K562 (cell line): ENCODE measurements around the gene SNAPC2. TPM values are rescaled to one million over a fixed set of nuclear protein-coding genes. Genes with fewer than 3 reads are reported as not detected.

Experiments used
- BMI1 ChIP-seq: fragments of 150-350 bp; IDR thresholded peaks from 2 replicates; pipeline ENCODE4 v1.6.1; 2014; ENCODE audit warnings: low read length
- BRD9 ChIP-seq: fragments of 450-650 bp; IDR thresholded peaks from 2 replicates; pipeline ENCODE4 v1.6.1; 2018; ENCODE audit warnings: low read depth; ENCODE audit not compliant: partially characterized antibody
- GABPB1 ChIP-seq: sonication (generic); formaldehyde crosslinking; IDR thresholded peaks from 2 replicates; pipeline ENCODE4 v1.8.0; 2022; ENCODE audit warnings: mild to moderate bottlenecking, missing genetic modification reagents
- MAFG ChIP-seq: fragments of 450-650 bp; conservative IDR thresholded peaks from 2 replicates; pipeline ENCODE4 v1.6.1; 2016; ENCODE audit warnings: missing genetic modification characterization, missing compliant biosample characterization
- RCOR1 ChIP-seq, 2 experiments: IDR thresholded peaks; 2 replicates each; pipeline ENCODE4 v1.6.1; 2012; ENCODE audit warnings: low read depth in 2 of 2, low read length in 2 of 2, borderline replicate concordance in 1 of 2, improper control_type of control experiment in 1 of 2
- RFX5 ChIP-seq: IDR thresholded peaks from 2 replicates; pipeline ENCODE4 v1.6.1; 2011; ENCODE audit warnings: low read depth, mild to moderate bottlenecking, improper control_type of control experiment, low read length
- SMC3 ChIP-seq: conservative IDR thresholded peaks from 2 replicates; pipeline ENCODE4 v1.6.1; 2011; ENCODE audit warnings: low read depth, low read length, improper control_type of control experiment; ENCODE audit not compliant: insufficient read depth
- ZBTB17 ChIP-seq: fragments of 450-650 bp; formaldehyde crosslinking; IDR thresholded peaks from 2 replicates; pipeline ENCODE4 v1.4.0; 2020; ENCODE audit warnings: mild to moderate bottlenecking
- ZBTB7A ChIP-seq: IDR thresholded peaks from 2 replicates; pipeline ENCODE4 v1.6.1; 2011; ENCODE audit warnings: low read depth, mild to moderate bottlenecking, low read length, moderate library complexity, borderline replicate concordance; ENCODE audit not compliant: control insufficient read depth
- ZFP36 ChIP-seq: fragments of 150-350 bp; IDR thresholded peaks from 2 replicates; pipeline ENCODE4 v1.6.1; 2018; ENCODE audit warnings: low read length, low read depth; ENCODE audit not compliant: partially characterized antibody
- ZNF133 ChIP-seq: fragments of 250-450 bp; sonication (Bioruptor Pico); IDR thresholded peaks from 2 replicates; pipeline ENCODE4 v1.4.0; 2020; ENCODE audit warnings: mild to moderate bottlenecking
- ZNF274 ChIP-seq: IDR thresholded peaks from 2 replicates; pipeline ENCODE4 v1.6.1; 2011; ENCODE audit warnings: low read depth, mild to moderate bottlenecking, low read length, moderate library complexity, borderline replicate concordance
- ZNF699 ChIP-seq: fragments of 250-450 bp; sonication (Bioruptor Pico); IDR thresholded peaks from 2 replicates; pipeline ENCODE4 v1.8.0; 2021; ENCODE audit warnings: mild to moderate bottlenecking, moderate library complexity; ENCODE audit not compliant: insufficient replicate concordance
- ZNF830 ChIP-seq: fragments of 250-450 bp; sonication (Bioruptor Pico); IDR thresholded peaks from 2 replicates; pipeline ENCODE4 v1.5.0; 2021; ENCODE audit warnings: mild to moderate bottlenecking
- polyA plus RNA-seq, 8 experiments: library from polyadenylated mRNA; depleted of rRNA in 4 of 8; stranded (reverse) in 5 of 8; unstranded in 3 of 8; fragments of >200 nt; fragmentation: Nextera tagmentation in 2 of 8; fragmentation: Illumina TruSeq in 1 of 8; extraction: Ambion mirVana in 2 of 8; extraction: Trizol in 1 of 8; gene quantifications; 2 replicates each; pipeline versions ENCODE4 v1.2.1 to v1.2.3, GENCODE V29; 2011 to 2014; ENCODE audit warnings: inconsistent platforms in 1 of 8, missing spikeins in 1 of 8
- total RNA-seq, 7 experiments: library from RNA; depleted of rRNA in 6 of 7; stranded (reverse); fragments of >200 nt in 6 of 7; fragmentation: Illumina TruSeq in 2 of 7; extraction: Trizol in 2 of 7; gene quantifications; 2 replicates each; pipeline versions ENCODE4 v1.2.1 to v1.2.3, GENCODE V29; 2011 to 2021; ENCODE audit warnings: low replicate concordance in 1 of 7
- TF ChIP-seq, protein P1 (sequence below): fragments of 200-800 bp; sonication (Bioruptor generic); IDR thresholded peaks from 2 replicates; pipeline ENCODE4 v1.6.1; 2017; ENCODE audit warnings: missing genetic modification characterization, missing compliant biosample characterization
- TF ChIP-seq, protein P2 (sequence below), 3 experiments: IDR thresholded peaks in 2 of 3; conservative IDR thresholded peaks in 1 of 3; 2 replicates each; pipeline ENCODE4 v1.5.1; 2011 to 2012; ENCODE audit warnings: low read length in 3 of 3, mild to moderate bottlenecking in 3 of 3, control low read depth in 2 of 3, improper control_type of control experiment in 1 of 3, inconsistent platforms in 1 of 3, low read depth in 1 of 3, mixed read lengths in 1 of 3, moderate library complexity in 1 of 3; ENCODE audit not compliant: insufficient read depth in 2 of 3
- TF ChIP-seq, protein P3 (sequence below): sonication (generic); formaldehyde crosslinking; IDR thresholded peaks from 2 replicates; pipeline ENCODE4 v1.8.0; 2022; ENCODE audit warnings: mild to moderate bottlenecking, low read depth, missing genetic modification reagents
- TF ChIP-seq, protein P4 (sequence below): fragments of 250-450 bp; sonication (Bioruptor Pico); IDR thresholded peaks from 2 replicates; pipeline ENCODE4 v1.5.0; 2021; ENCODE audit warnings: mild to moderate bottlenecking, borderline replicate concordance
- TF ChIP-seq, protein P5 (sequence below): fragments of 450-650 bp; formaldehyde crosslinking; IDR thresholded peaks from 2 replicates; pipeline ENCODE4 v1.4.0; 2020; ENCODE audit warnings: mild to moderate bottlenecking, moderate library complexity

Gene SNAPC2
- total and polyA plus RNA-seq, 9 of the 15 experiments (the other 6 are each of a cell fraction or from before 2014, with no cell fraction given) = 0.59 to 45.1 (median 15.3) TPM

DNA sequence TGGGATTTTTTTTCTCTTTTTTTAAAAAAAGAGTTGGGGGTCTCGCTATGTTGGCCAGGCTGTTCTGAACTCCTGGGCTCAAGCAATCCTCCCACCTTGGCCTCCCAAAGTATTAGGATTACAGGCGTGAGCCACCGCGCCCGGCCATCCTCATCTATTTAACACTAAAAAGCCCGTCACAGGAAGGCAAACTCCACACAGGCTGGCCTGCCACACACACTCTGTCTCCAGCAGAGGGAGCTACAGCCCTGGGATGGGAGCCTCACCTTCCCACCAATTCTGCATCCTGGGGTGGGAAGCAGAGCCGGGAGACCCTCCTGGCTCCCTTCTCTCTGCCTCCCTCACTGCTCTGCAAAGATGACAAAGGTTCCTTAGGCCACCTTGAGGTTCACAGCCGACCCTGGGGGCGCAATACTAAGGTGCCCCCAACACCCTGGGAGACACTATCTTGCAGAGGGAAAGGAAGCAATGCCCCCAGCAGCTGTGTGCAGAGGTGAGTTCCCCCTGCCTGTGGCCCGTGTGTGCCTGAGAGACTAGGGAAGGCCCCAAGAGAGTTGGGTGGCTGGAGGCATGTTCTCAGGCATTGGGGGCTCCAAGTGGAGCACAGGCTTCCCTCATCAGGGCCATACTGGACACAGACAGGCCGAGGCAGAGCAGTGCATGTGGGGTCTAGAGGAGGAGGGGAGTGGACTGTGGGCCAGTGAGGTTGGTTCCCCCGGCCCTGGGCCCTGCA, 50.7 kb downstream of the SNAPC2 start (continued):
- TF ChIP-seq, protein P1, sequence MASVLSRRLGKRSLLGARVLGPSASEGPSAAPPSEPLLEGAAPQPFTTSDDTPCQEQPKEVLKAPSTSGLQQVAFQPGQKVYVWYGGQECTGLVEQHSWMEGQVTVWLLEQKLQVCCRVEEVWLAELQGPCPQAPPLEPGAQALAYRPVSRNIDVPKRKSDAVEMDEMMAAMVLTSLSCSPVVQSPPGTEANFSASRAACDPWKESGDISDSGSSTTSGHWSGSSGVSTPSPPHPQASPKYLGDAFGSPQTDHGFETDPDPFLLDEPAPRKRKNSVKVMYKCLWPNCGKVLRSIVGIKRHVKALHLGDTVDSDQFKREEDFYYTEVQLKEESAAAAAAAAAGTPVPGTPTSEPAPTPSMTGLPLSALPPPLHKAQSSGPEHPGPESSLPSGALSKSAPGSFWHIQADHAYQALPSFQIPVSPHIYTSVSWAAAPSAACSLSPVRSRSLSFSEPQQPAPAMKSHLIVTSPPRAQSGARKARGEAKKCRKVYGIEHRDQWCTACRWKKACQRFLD (CRISPR knock-in tag) = no peak
- TF ChIP-seq, protein P2, sequence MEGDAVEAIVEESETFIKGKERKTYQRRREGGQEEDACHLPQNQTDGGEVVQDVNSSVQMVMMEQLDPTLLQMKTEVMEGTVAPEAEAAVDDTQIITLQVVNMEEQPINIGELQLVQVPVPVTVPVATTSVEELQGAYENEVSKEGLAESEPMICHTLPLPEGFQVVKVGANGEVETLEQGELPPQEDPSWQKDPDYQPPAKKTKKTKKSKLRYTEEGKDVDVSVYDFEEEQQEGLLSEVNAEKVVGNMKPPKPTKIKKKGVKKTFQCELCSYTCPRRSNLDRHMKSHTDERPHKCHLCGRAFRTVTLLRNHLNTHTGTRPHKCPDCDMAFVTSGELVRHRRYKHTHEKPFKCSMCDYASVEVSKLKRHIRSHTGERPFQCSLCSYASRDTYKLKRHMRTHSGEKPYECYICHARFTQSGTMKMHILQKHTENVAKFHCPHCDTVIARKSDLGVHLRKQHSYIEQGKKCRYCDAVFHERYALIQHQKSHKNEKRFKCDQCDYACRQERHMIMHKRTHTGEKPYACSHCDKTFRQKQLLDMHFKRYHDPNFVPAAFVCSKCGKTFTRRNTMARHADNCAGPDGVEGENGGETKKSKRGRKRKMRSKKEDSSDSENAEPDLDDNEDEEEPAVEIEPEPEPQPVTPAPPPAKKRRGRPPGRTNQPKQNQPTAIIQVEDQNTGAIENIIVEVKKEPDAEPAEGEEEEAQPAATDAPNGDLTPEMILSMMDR (IDR thresholded peaks at IDR 0.05 in 2 of 3, conservative IDR thresholded peaks at IDR 0.05 in 1 of 3; ENCODE audit: insufficient read depth in 2 of 3, low read depth in 1 of 3, low read length in 3 of 3) = peak; percentile 71 to 81 (median 78)
- TF ChIP-seq BMI1 (no peak), ZFP36 (no peak), ZNF830 (CRISPR knock-in tag) (no peak), RFX5 (no peak), GABPB1 (CRISPR knock-in tag) (no peak), ZBTB17 (no peak), MAFG (tag) (no peak), SMC3 (peak; percentile 74), RCOR1 (IDR thresholded peaks at IDR 0.05; ENCODE audit: borderline replicate concordance in 1 of 2, low read depth in 2 of 2, low read length in 2 of 2) (0 out of 4 replicates have a peak, but pooled peaks of 1 of the 2 experiments have one; percentile 15), BRD9 (no peak), ZBTB7A (0 out of 2 replicates have a peak, but pooled peaks have one; percentile 42), ZNF274 (no peak), ZNF699 (no peak), ZNF133 (CRISPR knock-in tag) (no peak)
- TF ChIP-seq, protein P3, sequence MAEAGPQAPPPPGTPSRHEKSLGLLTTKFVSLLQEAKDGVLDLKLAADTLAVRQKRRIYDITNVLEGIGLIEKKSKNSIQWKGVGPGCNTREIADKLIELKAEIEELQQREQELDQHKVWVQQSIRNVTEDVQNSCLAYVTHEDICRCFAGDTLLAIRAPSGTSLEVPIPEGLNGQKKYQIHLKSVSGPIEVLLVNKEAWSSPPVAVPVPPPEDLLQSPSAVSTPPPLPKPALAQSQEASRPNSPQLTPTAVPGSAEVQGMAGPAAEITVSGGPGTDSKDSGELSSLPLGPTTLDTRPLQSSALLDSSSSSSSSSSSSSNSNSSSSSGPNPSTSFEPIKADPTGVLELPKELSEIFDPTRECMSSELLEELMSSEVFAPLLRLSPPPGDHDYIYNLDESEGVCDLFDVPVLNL (CRISPR knock-in tag) = no peak
- TF ChIP-seq, protein P4, sequence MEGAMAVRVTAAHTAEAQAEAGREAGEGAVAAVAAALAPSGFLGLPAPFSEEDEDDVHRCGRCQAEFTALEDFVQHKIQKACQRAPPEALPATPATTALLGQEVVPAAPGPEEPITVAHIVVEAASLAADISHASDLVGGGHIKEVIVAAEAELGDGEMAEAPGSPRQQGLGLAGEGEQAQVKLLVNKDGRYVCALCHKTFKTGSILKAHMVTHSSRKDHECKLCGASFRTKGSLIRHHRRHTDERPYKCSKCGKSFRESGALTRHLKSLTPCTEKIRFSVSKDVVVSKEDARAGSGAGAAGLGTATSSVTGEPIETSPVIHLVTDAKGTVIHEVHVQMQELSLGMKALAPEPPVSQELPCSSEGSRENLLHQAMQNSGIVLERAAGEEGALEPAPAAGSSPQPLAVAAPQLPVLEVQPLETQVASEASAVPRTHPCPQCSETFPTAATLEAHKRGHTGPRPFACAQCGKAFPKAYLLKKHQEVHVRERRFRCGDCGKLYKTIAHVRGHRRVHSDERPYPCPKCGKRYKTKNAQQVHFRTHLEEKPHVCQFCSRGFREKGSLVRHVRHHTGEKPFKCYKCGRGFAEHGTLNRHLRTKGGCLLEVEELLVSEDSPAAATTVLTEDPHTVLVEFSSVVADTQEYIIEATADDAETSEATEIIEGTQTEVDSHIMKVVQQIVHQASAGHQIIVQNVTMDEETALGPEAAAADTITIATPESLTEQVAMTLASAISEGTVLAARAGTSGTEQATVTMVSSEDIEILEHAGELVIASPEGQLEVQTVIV = no peak
- TF ChIP-seq, protein P5, sequence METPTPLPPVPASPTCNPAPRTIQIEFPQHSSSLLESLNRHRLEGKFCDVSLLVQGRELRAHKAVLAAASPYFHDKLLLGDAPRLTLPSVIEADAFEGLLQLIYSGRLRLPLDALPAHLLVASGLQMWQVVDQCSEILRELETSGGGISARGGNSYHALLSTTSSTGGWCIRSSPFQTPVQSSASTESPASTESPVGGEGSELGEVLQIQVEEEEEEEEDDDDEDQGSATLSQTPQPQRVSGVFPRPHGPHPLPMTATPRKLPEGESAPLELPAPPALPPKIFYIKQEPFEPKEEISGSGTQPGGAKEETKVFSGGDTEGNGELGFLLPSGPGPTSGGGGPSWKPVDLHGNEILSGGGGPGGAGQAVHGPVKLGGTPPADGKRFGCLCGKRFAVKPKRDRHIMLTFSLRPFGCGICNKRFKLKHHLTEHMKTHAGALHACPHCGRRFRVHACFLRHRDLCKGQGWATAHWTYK (CRISPR knock-in tag) = no peak
